ENCODE data around the gene GPD1.
"Not testable (repeated sequence)": the region's sequence is repeated elsewhere in the genome, so short reads cannot be mapped to it uniquely, and the experiment has no call there.

Gene GPD1

DNA sequence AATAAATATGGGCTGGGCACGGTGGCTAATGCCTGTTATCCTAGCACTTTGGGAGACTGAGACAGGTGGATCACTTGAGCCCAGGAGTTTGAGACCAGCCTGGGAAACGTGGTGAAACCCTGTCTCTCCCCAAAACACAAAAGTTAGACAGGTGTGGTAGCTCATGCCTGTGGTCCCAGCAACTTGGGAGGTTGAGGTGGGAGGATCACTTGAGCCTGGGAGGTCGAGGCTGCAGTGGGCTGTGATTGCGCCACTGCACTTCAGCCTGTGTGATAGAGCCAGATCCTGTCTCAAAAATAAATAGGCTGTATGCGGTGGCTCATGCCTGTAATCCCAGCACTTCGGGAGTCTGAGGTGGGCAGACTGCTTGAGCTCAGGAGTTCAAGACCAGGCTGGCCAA is 44.2 kb downstream of the GPD1 start:
- not testable (repeated sequence) for H3K27ac ChIP-seq (ENCODE audit: low read depth in 2 of 2, low read length in 2 of 2); H3K4me3 ChIP-seq (ENCODE audit: low read length in 2 of 2); H3K4me1 ChIP-seq (ENCODE audit: control insufficient read depth in 2 of 2, insufficient read depth in 2 of 2, low read length in 2 of 2); H3K9ac ChIP-seq (ENCODE audit: low read depth in 1 of 2, low read length in 2 of 2); H3K9me3 ChIP-seq (ENCODE audit: control insufficient read depth in 2 of 2, low read length in 2 of 2); H3K36me3 ChIP-seq (ENCODE audit: control insufficient read depth in 2 of 2, insufficient read depth in 2 of 2, low read length in 2 of 2); H3K27me3 ChIP-seq (ENCODE audit: control insufficient read depth in 2 of 2, insufficient read depth in 2 of 2, low read length in 2 of 2)

DNA sequence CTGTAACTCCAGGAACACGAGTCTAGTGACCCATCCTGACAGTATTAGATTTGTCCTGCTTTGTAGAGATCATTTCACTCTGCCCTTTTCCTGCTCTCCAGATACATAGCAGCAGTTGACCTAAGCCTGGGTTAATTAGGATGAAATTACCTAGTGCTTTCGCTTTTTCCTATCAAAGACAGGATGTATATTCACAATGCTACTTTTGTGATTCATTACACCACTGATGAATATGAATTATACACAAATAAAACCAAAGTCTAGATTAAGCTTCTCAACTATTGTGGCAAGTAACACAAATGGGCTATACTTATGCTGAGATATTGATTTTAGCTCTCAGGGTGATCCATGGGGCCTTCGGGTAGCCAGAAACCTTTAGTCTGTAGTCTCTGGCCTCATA is 45.5 kb downstream of the GPD1 start:
- Histone ChIP-seq H3K9ac (ENCODE audit: low read depth in 1 of 2, low read length in 2 of 2) (no peak overlapping the region), H3K36me3 (ENCODE audit: control insufficient read depth in 2 of 2, insufficient read depth in 2 of 2, low read length in 2 of 2) (no peaks in the 10 kb centered on the region), H3K4me3 (ENCODE audit: low read length in 2 of 2) (no peak overlapping the region), H3K9me3 (ENCODE audit: control insufficient read depth in 2 of 2, low read length in 2 of 2) (no peaks in the 10 kb centered on the region), H3K27ac (ENCODE audit: low read depth in 2 of 2, low read length in 2 of 2) (no peak overlapping the region), H3K4me1 (ENCODE audit: control insufficient read depth in 2 of 2, insufficient read depth in 2 of 2, low read length in 2 of 2) (no peaks in the 10 kb centered on the region), H3K27me3 (ENCODE audit: control insufficient read depth in 2 of 2, insufficient read depth in 2 of 2, low read length in 2 of 2) (no peaks in the 10 kb centered on the region)

DNA sequence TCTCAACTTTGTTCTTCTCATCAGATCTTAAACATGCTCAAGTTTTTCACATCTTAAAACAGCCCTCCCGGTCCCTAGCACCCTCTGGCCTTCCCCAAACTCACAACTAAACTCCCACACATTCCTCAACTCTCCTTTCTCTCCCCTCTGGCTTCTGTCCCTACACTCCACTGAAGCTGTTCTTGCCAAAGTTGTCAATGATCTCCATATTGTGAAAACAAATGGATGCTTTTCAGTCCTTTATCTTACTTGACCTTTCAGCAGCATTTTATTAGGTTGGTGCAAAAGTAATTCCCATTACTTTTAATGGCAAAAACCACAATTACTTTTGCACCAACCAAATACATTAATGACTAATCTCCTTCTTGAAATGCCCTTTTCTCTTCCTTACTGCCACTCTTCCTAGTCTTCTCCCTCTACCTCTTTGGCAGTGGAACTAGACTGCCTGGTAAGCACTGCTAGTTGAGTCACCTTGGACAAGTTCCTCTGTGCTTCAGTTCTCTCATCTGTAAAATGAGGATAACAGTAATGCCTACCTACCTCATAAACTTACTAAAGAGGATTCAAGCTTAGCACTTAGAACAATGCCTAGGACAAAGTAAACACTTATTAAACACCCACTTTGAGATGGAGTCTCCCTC is 47.4 kb downstream of the GPD1 start:
- Histone ChIP-seq H3K27ac (ENCODE audit: low read depth in 2 of 2, low read length in 2 of 2) (no peak overlapping the region), H3K9ac (ENCODE audit: low read depth in 1 of 2, low read length in 2 of 2) (no peak overlapping the region), H3K27me3 (ENCODE audit: control insufficient read depth in 2 of 2, insufficient read depth in 2 of 2, low read length in 2 of 2) (no peaks in the 10 kb centered on the region), H3K4me1 (ENCODE audit: control insufficient read depth in 2 of 2, insufficient read depth in 2 of 2, low read length in 2 of 2) (no peaks in the 10 kb centered on the region), H3K36me3 (ENCODE audit: control insufficient read depth in 2 of 2, insufficient read depth in 2 of 2, low read length in 2 of 2) (no peaks in the 10 kb centered on the region), H3K9me3 (ENCODE audit: control insufficient read depth in 2 of 2, low read length in 2 of 2) (no peaks in the 10 kb centered on the region), H3K4me3 (ENCODE audit: low read length in 2 of 2) (no peak overlapping the region)

- not testable (repeated sequence) for H3K9me3 ChIP-seq (ENCODE audit: control insufficient read depth in 2 of 2, low read length in 2 of 2); H3K9ac ChIP-seq (ENCODE audit: low read depth in 1 of 2, low read length in 2 of 2); H3K4me1 ChIP-seq (ENCODE audit: control insufficient read depth in 2 of 2, insufficient read depth in 2 of 2, low read length in 2 of 2)
These were observed 51.1 kb downstream of the GPD1 start for GRCh38 chr12:50154947-50155346.

DNA sequence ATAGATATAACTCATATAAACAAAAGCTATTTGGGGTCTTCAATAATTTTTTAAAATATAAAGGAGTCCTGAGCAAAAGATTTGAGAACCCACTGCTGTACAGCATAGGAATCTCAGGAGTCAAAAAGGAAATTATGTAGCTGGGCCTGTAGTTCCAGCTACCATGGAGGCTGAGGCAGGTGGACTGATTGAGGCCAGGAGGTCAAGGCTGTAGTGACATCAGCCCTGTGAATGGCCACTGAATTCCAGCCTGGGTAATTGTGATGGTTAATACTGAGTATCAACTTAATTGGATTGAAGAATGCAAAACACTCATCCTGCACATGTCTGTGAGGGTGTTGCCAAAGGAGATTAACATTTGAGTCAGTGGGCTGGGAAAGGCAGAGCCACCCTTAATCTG is 52.8 kb downstream of the GPD1 start:
- Histone ChIP-seq H3K4me1 (ENCODE audit: control insufficient read depth in 2 of 2, insufficient read depth in 2 of 2, low read length in 2 of 2) (no peaks in the 10 kb centered on the region), H3K9ac (ENCODE audit: low read depth in 1 of 2, low read length in 2 of 2) (no peak overlapping the region), H3K36me3 (ENCODE audit: control insufficient read depth in 2 of 2, insufficient read depth in 2 of 2, low read length in 2 of 2) (no peaks in the 10 kb centered on the region), H3K9me3 (ENCODE audit: control insufficient read depth in 2 of 2, low read length in 2 of 2) (no peaks in the 10 kb centered on the region), H3K4me3 (ENCODE audit: low read length in 2 of 2) (no peak overlapping the region), H3K27me3 (ENCODE audit: control insufficient read depth in 2 of 2, insufficient read depth in 2 of 2, low read length in 2 of 2) (no peaks in the 10 kb centered on the region), H3K27ac (ENCODE audit: low read depth in 2 of 2, low read length in 2 of 2) (no peak overlapping the region)

More at GRCh38 chr12:50154947-50155346, 51.1 kb downstream of the GPD1 start:
- H3K36me3 ChIP-seq (ENCODE audit: control insufficient read depth in 2 of 2, insufficient read depth in 2 of 2, low read length in 2 of 2); H3K27ac ChIP-seq (ENCODE audit: low read depth in 2 of 2, low read length in 2 of 2); H3K27me3 ChIP-seq (ENCODE audit: control insufficient read depth in 2 of 2, insufficient read depth in 2 of 2, low read length in 2 of 2); H3K4me3 ChIP-seq (ENCODE audit: low read length in 2 of 2): not testable (repeated sequence)

GRCh38 chr12:50157259-50157658 is 53.5 kb downstream of the GPD1 start:
- Histone ChIP-seq H3K9ac (ENCODE audit: low read depth in 1 of 2, low read length in 2 of 2) (no peak overlapping the region), H3K4me1 (ENCODE audit: control insufficient read depth in 2 of 2, insufficient read depth in 2 of 2, low read length in 2 of 2) (no peaks in the 10 kb centered on the region), H3K36me3 (ENCODE audit: control insufficient read depth in 2 of 2, insufficient read depth in 2 of 2, low read length in 2 of 2) (no peaks in the 10 kb centered on the region), H3K27ac (ENCODE audit: low read depth in 2 of 2, low read length in 2 of 2) (no peak overlapping the region), H3K9me3 (ENCODE audit: control insufficient read depth in 2 of 2, low read length in 2 of 2) (no peaks in the 10 kb centered on the region), H3K27me3 (ENCODE audit: control insufficient read depth in 2 of 2, insufficient read depth in 2 of 2, low read length in 2 of 2) (no peaks in the 10 kb centered on the region), H3K4me3 (ENCODE audit: low read length in 2 of 2) (no peak overlapping the region)

GRCh38 chr12:50160643-50161042 is 56.8 kb downstream of the GPD1 start:
- Histone ChIP-seq H3K27ac (ENCODE audit: low read depth in 2 of 2, low read length in 2 of 2) (no peak overlapping the region), H3K9ac (ENCODE audit: low read depth in 1 of 2, low read length in 2 of 2) (no peak overlapping the region), H3K27me3 (ENCODE audit: control insufficient read depth in 2 of 2, insufficient read depth in 2 of 2, low read length in 2 of 2) (no peaks in the 10 kb centered on the region), H3K9me3 (ENCODE audit: control insufficient read depth in 2 of 2, low read length in 2 of 2) (no peaks in the 10 kb centered on the region), H3K4me1 (ENCODE audit: control insufficient read depth in 2 of 2, insufficient read depth in 2 of 2, low read length in 2 of 2) (peaks cover 0 to 4% of the 10 kb centered on the region in 2 donors), H3K4me3 (ENCODE audit: low read length in 2 of 2) (no peak overlapping the region), H3K36me3 (ENCODE audit: control insufficient read depth in 2 of 2, insufficient read depth in 2 of 2, low read length in 2 of 2) (no peaks in the 10 kb centered on the region)
